A549 treated with AZD2906 at 1 μM for 4 hours (cell line): Measurements from ENCODE around the gene ZFP90. TPM values are rescaled to one million over a fixed set of nuclear protein-coding genes. Genes with fewer than 3 reads are reported as not detected.

Experiments
- total RNA-seq: library from RNA; stranded (reverse); fragments of 200-300 nt; extraction: Qiagen RNA extraction; gene quantifications from 5 replicates; pipeline ENCODE4 v1.2.3, GENCODE V29; 2022

ZFP90 gene
- 6.4 to 10.4 TPM (median 8.9 TPM) in 5 replicates for total RNA-seq

DNA sequence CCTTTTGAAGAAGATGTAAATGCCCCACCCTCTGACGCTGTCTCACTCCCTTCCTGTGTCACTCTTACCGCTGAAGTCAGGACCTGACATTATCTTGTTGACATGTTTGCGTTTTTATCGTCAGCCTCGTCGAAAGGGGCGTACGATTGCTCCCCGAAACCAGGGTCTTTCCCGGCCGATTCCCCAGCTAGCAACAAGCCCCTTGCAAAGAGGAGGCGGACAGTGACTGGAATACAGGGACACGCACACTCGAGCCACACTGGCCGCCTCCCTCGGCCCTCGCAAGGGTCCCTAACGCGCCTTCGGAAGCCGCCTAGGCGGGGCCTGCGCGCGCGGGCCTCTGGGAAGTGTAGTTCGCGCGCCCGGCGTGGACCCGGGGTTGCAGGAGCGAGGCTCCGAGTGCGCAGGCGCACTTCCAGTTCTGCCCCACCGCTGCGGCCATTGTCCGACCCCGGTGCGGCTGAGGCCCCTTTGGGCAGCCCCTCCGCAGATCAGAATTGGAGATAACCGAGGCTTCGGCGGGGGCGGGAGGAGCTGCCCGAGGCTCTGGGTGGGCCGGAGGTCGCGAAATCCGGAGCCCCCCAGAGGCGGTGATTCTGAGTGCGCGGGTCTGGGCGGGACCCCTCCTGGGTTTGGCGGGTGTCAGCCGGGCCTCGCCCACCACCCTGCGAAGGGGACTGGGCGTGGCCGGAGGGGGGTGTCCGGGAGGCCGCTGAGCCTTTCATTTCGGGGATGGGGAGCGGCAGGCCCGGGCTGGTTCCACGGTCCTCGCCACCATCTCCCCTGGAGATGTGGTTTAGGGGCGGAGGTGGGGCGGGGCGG is at the start of gene ZFP90:
ZFP90 (plus strand) TSS at position 412 of the 822 bp plus-strand sequence. CDS start 502 bp downstream, outside the sequence.

Other genes starting within 250 kb of the ZFP90 start
- 9.4 to 12.4 TPM (median 11.7 TPM) in 5 replicates for gene SLC7A6OS, start 228.3 kb upstream of the ZFP90 start, total RNA-seq
- gene PRMT7, start 228.3 kb upstream of the ZFP90 start, total RNA-seq, result 26.1 to 32.0 TPM (median 30.2 TPM) in 5 replicates
- gene SMPD3, start 90.8 kb upstream of the ZFP90 start, total RNA-seq, result 0.08 to 0.20 TPM (median 0.13 TPM) in 5 replicates
- 0.23 to 0.37 TPM (median 0.30 TPM) in 5 replicates for gene CDH3, start 106.0 kb downstream of the ZFP90 start, total RNA-seq
- gene CDH1, start 198.0 kb downstream of the ZFP90 start, total RNA-seq, result 3.8 to 4.6 TPM (median 4.2 TPM) in 5 replicates